Fibroblast of villous mesenchyme (primary cell): ENCODE results near the gene RUVBL2. TPM values are rescaled to one million over a fixed set of nuclear protein-coding genes. Genes with fewer than 3 reads are reported as not detected.

Source experiments
- DNase-seq: peaks from one replicate; pipeline ENCODE4 v3.0.0-alpha.2; 2010; ENCODE audit warnings: low read depth
- H3K4me3 ChIP-seq: 2 replicates; pipeline ENCODE4 v1.5.1; 2011; ENCODE audit warnings: low read depth, mild to moderate bottlenecking, low read length
- total RNA-seq: library from RNA; depleted of rRNA; stranded (reverse); fragments of >200 nt; gene quantifications from 2 replicates; pipeline ENCODE4 v1.2.3, GENCODE V29; 2012
- TF ChIP-seq, protein P1 (sequence below): IDR thresholded peaks from 2 replicates; pipeline ENCODE4 v1.5.1; 2012; ENCODE audit warnings: low read depth, mild to moderate bottlenecking, low read length; ENCODE audit not compliant: insufficient read depth

Gene RUVBL2
- total RNA-seq, 1 donor, result 176 TPM

DNA sequence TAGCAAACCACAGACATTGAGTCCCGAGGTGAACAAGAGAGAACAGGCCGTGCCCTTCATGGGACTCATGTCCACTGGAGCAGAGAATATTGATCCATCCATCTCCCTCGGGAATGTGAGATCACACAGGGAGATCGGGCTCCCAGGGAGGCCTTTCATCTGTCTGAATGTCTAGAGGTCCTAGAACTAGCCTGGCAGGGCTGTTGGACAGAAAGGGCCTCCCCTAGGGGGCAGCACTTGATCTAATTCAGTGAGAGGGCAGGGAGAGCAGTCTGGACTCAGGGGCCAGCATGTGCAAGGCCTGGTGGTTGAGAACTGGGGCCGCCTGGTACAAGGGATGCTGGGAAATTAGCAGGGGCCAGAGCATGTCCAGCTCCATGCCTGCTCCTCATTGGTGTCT, 4.3 kb downstream of the RUVBL2 start:
- DNase-seq, result peak; percentile 47
- H3K4me3 ChIP-seq, result no peak overlapping the region
- TF ChIP-seq, protein P1, sequence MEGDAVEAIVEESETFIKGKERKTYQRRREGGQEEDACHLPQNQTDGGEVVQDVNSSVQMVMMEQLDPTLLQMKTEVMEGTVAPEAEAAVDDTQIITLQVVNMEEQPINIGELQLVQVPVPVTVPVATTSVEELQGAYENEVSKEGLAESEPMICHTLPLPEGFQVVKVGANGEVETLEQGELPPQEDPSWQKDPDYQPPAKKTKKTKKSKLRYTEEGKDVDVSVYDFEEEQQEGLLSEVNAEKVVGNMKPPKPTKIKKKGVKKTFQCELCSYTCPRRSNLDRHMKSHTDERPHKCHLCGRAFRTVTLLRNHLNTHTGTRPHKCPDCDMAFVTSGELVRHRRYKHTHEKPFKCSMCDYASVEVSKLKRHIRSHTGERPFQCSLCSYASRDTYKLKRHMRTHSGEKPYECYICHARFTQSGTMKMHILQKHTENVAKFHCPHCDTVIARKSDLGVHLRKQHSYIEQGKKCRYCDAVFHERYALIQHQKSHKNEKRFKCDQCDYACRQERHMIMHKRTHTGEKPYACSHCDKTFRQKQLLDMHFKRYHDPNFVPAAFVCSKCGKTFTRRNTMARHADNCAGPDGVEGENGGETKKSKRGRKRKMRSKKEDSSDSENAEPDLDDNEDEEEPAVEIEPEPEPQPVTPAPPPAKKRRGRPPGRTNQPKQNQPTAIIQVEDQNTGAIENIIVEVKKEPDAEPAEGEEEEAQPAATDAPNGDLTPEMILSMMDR, result peak; percentile 71

DNA sequence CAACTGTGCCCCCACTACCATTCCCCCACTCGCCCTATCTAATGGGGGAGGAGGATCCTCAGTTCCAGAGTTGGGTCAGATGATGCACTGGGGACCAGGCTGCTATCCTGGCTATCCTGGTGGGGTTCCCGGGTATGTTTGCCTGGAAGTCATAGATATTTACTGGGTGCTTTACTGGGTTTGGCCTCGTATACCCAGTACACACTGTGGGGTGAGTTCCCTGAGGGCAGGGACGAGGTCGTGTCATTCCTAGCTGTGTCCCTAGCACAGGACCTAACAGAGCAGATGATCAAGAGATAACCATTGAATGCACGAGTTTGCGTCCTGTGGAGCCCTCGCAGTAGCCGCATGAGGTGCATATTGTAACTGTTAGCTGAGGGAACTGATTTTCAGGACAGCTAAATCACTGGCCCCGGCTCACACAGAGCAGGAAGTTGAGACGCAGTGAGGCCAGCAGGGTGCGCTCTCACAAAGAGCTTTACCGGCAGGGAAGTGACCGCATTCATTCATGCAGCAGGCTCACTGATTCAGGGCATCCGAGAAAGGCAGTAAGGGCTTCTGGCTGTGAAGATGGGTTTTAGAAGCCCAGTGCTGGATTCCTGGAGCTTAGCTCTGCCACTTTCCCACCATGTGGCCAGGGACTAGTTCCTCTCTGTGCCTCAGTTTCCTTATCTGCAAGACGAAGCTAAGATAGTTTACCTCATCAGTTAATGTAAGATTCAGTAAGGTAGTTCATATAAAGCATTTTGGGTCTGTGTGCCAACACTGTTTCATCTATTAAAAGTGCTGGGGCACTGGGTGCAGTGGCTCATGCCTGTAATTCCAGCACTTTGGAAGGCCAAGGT, 6.0 kb downstream of the RUVBL2 start:
- H3K4me3 ChIP-seq, result no peak overlapping the region
- DNase-seq, result peak; percentile 60
- TF ChIP-seq, protein P1, result peak; percentile 83

DNA sequence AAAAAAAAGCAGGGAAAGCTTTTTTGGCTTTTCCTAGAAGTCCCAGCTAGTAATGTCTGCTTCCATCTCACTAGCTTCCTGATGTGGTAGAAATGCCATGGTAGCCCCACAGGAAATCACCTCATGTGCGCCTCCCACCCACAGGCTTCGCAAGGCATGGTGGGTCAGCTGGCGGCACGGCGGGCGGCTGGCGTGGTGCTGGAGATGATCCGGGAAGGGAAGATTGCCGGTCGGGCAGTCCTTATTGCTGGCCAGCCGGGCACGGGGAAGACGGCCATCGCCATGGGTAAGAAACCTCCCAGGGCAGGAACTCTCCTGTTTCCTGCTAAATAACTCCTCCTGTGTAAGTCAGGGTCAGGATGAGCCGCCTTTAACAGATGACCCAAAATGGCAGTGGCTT, 10.4 kb downstream of the RUVBL2 start:
- DNase-seq, result no peak
- TF ChIP-seq, protein P1, result no peak
- no peak overlapping the region for H3K4me3 ChIP-seq

DNA sequence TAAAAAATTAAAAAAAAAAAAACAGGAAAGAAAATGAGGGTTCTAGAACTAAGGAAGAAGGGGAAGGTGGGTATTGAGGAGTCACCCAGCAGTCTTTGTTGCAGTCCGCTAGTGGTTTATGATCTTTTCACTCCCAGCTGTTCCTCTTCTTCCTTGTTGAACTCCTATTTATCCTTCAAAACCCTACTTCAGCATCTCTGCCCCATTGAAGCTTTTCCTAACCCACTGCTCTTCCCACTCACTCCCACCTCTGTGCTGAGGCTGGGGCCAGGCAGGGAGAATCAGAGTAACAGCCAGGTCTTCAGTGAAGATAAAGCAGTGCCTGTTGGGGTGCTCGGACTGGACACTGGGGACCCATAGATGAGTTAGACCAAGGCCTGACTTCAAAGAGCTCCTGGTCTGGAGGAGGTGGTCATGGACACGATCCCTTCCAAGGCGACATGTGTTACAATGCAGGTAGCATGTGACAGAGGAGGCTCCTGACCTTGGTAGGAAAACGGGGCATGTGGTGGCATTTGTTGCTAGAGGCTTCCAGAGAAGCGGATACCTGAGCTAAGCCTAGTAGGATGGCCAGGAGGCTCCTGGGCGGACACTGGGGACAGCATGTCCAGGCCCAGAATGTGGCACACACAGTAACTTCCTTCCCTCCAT, 11.4 kb downstream of the RUVBL2 start:
- no peak overlapping the region for H3K4me3 ChIP-seq
- TF ChIP-seq, protein P1, result no peak
- DNase-seq, result no peak

DNA sequence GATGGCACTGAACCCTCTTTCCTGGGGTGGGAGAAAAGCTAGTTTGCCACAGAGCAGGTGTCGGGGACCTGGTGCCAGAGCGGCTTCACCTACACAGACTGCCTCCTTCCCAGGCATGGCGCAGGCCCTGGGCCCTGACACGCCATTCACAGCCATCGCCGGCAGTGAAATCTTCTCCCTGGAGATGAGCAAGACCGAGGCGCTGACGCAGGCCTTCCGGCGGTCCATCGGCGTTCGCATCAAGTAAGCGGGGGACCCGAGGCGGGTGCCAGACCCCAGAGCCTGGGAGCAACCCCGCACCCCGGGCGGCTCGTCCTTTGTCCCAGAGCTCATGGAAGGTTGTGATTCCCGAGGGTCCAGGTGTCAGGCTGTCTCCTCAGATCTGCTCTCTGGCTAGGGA, 13.2 kb downstream of the RUVBL2 start:
- DNase-seq, result no peak
- no peak overlapping the region for H3K4me3 ChIP-seq
- TF ChIP-seq, protein P1, result no peak

DNA sequence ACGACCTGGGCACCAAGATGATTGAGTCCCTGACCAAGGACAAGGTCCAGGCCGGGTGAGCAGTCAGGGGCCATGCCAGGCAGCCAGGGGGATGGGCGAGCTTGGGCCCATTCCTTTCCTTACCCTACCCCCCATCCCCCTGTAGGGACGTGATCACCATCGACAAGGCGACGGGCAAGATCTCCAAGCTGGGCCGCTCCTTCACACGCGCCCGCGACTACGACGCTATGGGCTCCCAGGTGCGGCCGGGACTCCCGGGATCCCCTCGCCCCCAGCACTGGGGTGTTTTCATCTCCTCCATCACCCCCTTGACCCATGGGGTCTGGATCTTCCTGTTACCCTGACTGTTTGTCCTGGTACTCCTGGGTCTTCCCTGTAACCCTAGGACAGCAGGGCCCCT, 16.1 kb downstream of the RUVBL2 start:
- DNase-seq, result no peak
- no peak overlapping the region for H3K4me3 ChIP-seq
- TF ChIP-seq, protein P1, result no peak
